Epithelial cell of esophagus (primary cell): ENCODE data around the gene METTL25.
A peak's percentile ranks its signal among the peaks of the same experiment; 100 is the strongest.

ENCODE experiments used
- DNase-seq: peaks from one replicate; pipeline ENCODE4 v3.0.0; 2010; ENCODE audit warnings: low read depth
- H3K4me3 ChIP-seq: 2 replicates; pipeline ENCODE4 v1.5.1; 2011; ENCODE audit warnings: mild to moderate bottlenecking, low read length, control low read depth
- TF ChIP-seq, protein P1 (sequence below): IDR thresholded peaks from 2 replicates; pipeline ENCODE4 v1.5.1; 2011; ENCODE audit warnings: low read depth, mild to moderate bottlenecking, low read length, control low read depth, inconsistent platforms; ENCODE audit not compliant: insufficient read depth; ENCODE audit errors: missing control alignments

METTL25 gene

DNA sequence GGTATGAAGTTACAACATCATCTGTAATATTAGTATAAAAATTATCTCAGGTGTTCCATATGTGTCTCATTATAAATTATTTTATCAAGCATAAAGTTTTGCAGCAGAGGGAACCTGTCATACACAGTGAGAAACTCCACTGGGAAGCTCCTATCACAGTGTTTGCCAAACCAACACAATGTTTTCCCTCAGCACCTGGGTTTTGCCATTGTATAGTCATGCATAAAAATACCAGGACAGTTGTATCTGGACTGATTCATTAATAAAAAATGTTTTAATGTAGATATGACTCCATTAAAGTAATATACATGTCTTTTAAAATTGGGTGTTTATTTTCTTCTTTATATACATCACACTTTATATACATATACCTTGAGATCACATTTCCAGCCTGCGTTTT is 56.6 kb downstream of the METTL25 start:
- TF ChIP-seq, protein P1, sequence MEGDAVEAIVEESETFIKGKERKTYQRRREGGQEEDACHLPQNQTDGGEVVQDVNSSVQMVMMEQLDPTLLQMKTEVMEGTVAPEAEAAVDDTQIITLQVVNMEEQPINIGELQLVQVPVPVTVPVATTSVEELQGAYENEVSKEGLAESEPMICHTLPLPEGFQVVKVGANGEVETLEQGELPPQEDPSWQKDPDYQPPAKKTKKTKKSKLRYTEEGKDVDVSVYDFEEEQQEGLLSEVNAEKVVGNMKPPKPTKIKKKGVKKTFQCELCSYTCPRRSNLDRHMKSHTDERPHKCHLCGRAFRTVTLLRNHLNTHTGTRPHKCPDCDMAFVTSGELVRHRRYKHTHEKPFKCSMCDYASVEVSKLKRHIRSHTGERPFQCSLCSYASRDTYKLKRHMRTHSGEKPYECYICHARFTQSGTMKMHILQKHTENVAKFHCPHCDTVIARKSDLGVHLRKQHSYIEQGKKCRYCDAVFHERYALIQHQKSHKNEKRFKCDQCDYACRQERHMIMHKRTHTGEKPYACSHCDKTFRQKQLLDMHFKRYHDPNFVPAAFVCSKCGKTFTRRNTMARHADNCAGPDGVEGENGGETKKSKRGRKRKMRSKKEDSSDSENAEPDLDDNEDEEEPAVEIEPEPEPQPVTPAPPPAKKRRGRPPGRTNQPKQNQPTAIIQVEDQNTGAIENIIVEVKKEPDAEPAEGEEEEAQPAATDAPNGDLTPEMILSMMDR: no peak
- H3K4me3 ChIP-seq: no peak overlapping the region
- peak; percentile 75 for DNase-seq

DNA sequence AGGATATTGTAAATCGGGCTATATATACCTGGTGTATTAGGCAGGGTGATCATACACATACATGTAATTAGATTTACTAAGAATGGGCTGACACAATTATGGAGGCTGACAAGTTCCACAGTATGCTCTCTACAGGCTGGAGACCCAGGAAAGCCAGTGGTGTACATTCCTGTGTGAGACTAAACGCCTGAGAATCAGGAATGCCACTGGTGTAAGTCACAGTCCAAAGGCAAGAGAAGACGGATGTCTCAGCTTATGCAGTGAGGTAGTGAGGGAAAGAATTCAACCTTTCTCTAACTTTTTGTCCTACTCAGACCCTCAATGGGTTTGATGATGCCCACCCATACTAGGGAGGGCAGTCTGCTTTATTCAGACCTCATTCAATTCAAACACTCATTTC is 57.1 kb downstream of the METTL25 start:
- TF ChIP-seq, protein P1: no peak
- DNase-seq: peak; percentile 79
- H3K4me3 ChIP-seq: no peak overlapping the region

DNA sequence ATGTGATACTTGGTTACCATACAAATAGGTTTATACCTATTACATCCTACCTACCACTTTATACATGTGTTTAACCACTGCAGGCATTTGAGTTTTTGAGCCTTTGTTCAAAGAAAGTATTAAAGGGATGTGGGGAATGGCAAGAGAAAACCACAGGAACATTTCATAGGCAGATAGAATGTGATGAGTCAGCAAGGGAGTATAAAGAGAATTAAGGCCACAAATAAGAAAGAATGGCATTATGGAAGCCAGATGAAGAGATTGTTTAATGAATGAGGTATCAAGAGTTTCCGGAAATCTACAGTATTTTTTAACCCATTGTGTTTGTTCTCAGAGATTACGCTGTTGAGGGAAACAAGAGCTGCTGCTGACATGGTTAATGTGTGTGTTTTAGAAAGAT is 66.9 kb downstream of the METTL25 start:
- no peak for DNase-seq

DNA sequence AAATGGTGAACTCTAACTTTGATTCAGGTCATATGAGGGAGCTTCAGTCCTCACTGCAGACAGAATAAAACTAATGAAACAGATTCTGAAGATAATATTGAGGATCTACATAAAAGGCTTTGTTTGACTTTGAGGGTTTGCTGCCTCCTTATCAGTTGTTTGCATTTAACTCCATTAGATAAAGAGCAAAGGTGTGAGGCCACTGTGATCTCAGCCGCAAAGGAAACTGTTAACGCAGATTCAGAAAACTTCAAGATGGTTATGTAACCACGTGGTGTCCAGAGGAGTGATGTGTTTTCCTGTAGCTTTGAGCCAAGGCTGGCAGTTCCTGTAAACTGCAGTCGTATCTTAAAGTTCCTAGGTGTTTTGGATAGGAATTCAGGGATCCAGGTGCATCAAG is 67.8 kb downstream of the METTL25 start:
- DNase-seq: no peak
- TF ChIP-seq, protein P1: no peak

More for the DNA sequence above, 66.9 kb downstream of the METTL25 start:
- no peak overlapping the region for H3K4me3 ChIP-seq
- TF ChIP-seq, protein P1: no peak

DNA sequence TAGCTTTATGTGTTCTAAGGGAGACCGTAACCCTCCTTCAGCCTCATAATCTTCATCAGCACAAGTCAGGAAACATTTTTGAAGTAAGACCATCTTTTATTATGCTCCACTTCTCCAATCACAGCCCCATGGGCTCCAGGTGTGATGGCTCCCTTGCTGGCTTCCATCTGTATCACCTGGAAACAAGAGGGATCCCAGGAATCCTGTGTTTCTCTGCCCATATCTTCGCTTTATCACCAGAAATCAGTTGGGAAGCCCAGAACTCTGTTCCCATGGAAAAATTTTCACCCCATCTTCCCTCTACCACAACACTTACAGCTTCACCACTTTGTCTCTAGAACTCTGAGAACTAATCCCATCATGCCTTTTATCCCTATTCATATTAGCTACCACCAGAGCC is 68.3 kb downstream of the METTL25 start:
- TF ChIP-seq, protein P1: no peak
- no peak overlapping the region for H3K4me3 ChIP-seq

More for the DNA sequence above, 67.8 kb downstream of the METTL25 start:
- H3K4me3 ChIP-seq: no peak overlapping the region

DNA sequence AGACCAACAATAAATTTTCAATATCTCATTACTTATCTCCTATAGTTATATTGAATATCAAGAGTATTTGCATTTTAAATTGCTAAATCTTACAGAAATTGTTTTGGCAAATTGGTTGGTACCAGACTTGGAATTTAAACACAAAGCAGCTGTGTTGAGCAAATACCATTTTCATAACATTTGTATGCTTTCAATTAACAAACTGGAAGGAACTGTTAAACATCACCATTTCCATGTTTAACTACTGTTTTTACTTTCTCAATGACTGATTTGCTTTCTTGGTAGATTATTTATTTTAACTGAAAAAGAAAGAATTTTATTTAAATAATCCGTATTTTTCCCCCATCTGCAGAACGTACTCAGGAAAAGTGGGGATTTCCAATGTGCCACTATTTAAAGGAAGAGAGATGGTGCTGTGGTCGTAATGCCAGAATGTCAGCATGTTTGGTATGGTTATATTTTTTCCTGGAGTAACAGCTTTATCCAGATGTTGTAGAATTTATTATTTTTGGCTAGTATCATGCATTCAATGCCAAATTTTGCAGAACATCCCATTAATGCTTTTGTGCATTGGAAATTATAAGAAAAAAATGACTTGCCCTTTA is 72.3 kb downstream of the METTL25 start:
- no peak for DNase-seq
- no peak overlapping the region for H3K4me3 ChIP-seq
- TF ChIP-seq, protein P1: no peak

More for the DNA sequence above, 68.3 kb downstream of the METTL25 start:
- no peak for DNase-seq

DNA sequence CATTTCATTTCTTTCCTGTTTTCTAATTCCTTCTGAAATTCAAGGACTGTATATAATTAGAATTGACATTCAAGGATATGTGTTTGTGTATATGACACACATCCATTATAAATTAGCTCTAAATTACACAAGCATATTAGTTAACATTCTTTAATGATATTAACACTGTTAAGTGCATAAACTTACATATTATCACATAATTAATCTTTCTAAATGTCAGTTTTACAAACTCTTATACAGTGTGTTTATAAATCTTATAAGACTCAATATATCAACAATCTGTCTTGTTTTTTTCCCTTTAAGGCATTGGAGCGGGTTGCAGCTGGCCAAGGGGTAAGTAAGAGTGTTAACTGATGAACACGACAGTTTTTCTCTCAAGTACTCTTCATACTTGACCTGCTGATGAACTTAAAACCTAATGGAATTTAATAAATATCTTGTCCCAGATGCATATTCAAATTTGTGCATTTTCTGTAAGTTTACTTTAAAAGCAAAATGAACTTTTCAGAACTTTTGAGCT is 76.1 kb downstream of the METTL25 start:
- TF ChIP-seq, protein P1: no peak
- DNase-seq: no peak
- H3K4me3 ChIP-seq: no peak overlapping the region
